Mammary microvascular endothelial cell (primary cell): Measurements from ENCODE around the gene SNX9. TPM values are rescaled to one million over a fixed set of nuclear protein-coding genes. Genes with fewer than 3 reads are reported as not detected.

Experiments
- total RNA-seq: library from RNA; depleted of rRNA; stranded (reverse); fragments of >200 nt; gene quantifications from 2 replicates; pipeline ENCODE4 v1.2.3, GENCODE V29; 2015

Gene SNX9
- total RNA-seq = 43.5 and 47.4 TPM in 2 replicates

GRCh38 chr6:157823001-157823527 is at the start of gene SNX9:
Gene SNX9, plus strand, starts transcription at chr6:157823246. Its CDS starts 189 bp downstream, at chr6:157823435.

GRCh38 chr6:157981395-157982101 is 158.5 kb downstream of the SNX9 start, which contains the start of gene SYNJ2:
Gene SYNJ2, plus strand, starts transcription at chr6:157981863. Its CDS starts 99 bp downstream, at chr6:157981962.

Other genes with a start within 250 kb of the SNX9 start
- gene SYNJ2, start 158.6 kb downstream of the SNX9 start, total RNA-seq = 55.4 and 55.9 TPM in 2 replicates